Measurements from ENCODE around the gene STIL.

Gene STIL

GRCh38 chr1:47226121-47226838, 87.7 kb downstream of the STIL start:
- in situ Hi-C loops (cut with HindIII; ENCODE audit: low sequenced_read_pairs): no loop called here
- no peak for TF ChIP-seq CTCF (IDR thresholded peaks at IDR 0.05; ENCODE audit: low read depth, low read length)
- no peak overlapping the region for H3K4me3 ChIP-seq (ENCODE audit: low read depth, low read length)
- DNase-seq (ENCODE audit: low read depth, low spot score): no peak

- in situ Hi-C loops (cut with HindIII; ENCODE audit: low sequenced_read_pairs): no loop called here
These were observed 88.4 kb downstream of the STIL start for GRCh38 chr1:47225430-47226100.

GRCh38 chr1:47224676-47225399, 89.1 kb downstream of the STIL start:
- no peak overlapping the region for H3K4me3 ChIP-seq (ENCODE audit: low read depth, low read length)
- no peak for DNase-seq (ENCODE audit: low read depth, low spot score)
- no peak for TF ChIP-seq CTCF (IDR thresholded peaks at IDR 0.05; ENCODE audit: low read depth, low read length)

More at GRCh38 chr1:47225430-47226100, 88.4 kb downstream of the STIL start:
- TF ChIP-seq CTCF (IDR thresholded peaks at IDR 0.05; ENCODE audit: low read depth, low read length): no peak
- no peak for DNase-seq (ENCODE audit: low read depth, low spot score)
- H3K4me3 ChIP-seq (ENCODE audit: low read depth, low read length): no peak overlapping the region

GRCh38 chr1:47223921-47224675, 89.8 kb downstream of the STIL start:
- no peak for DNase-seq (ENCODE audit: low read depth, low spot score)
- no peak overlapping the region for H3K4me3 ChIP-seq (ENCODE audit: low read depth, low read length)
- in situ Hi-C loops (cut with HindIII; ENCODE audit: low sequenced_read_pairs): no loop called here
- no peak for TF ChIP-seq CTCF (IDR thresholded peaks at IDR 0.05; ENCODE audit: low read depth, low read length)

More at GRCh38 chr1:47224676-47225399, 89.1 kb downstream of the STIL start:
- in situ Hi-C loops (cut with HindIII; ENCODE audit: low sequenced_read_pairs): no loop called here

GRCh38 chr1:47223174-47223920, 90.6 kb downstream of the STIL start:
- no peak for DNase-seq (ENCODE audit: low read depth, low spot score)
- no peak overlapping the region for H3K4me3 ChIP-seq (ENCODE audit: low read depth, low read length)
- in situ Hi-C loops (cut with HindIII; ENCODE audit: low sequenced_read_pairs): no loop called here
- TF ChIP-seq CTCF (IDR thresholded peaks at IDR 0.05; ENCODE audit: low read depth, low read length): no peak
